T-cell (primary cell): ENCODE data around the gene SH2D2A. TPM values are rescaled to one million over a fixed set of nuclear protein-coding genes. Genes with fewer than 3 reads are reported as not detected.

Experiments used
- ATAC-seq, 4 experiments: fragments of 200-7000 bp in 3 of 4; fragments of 150-1000 bp in 1 of 4; cut with Tn5 transposase; replicated peaks in 1 of 4; 1 replicate in 3 of 4; 2 replicates in 1 of 4; pipeline ENCODE4 v1.10.0; 2021; ENCODE audit warnings: moderate library complexity in 3 of 4, mild to moderate bottlenecking in 2 of 4, moderate number of reproducible peaks in 1 of 4
- CTCF ChIA-PET, 2 donors: fragments of 300-600 bp; sonication (Branson Sonifier 250); formaldehyde crosslinking; loops; one replicate each; lab custom pipeline; 2022; ENCODE audit warnings: antibody characterized with exemption in 2 of 2; lab: Charles Lee
- POLR2A ChIA-PET, 2 donors: fragments of 300-600 bp; sonication (Branson Sonifier 250); formaldehyde crosslinking; loops; one replicate each; lab custom pipeline; 2022; ENCODE audit warnings: antibody characterized with exemption in 2 of 2; lab: Charles Lee
- DNase-seq, 35 experiments: peaks; one replicate each; pipeline versions ENCODE4 v3.0.0 to v3.0.0-alpha.2; 2013 to 2023
- H3K27ac ChIP-seq: one replicate; pipeline ENCODE4 v1.5.1; 2013; ENCODE audit warnings: low read length
- H3K27me3 ChIP-seq, 2 experiments: replicated peaks in 1 of 2; 1 replicate in 1 of 2; 2 replicates in 1 of 2; pipeline versions ENCODE4 v1.6.1 to v1.7.0; 2013; ENCODE audit warnings: low read length in 1 of 2, mixed read lengths in 1 of 2; ENCODE audit not compliant: control insufficient read depth in 2 of 2, insufficient read depth in 2 of 2; ENCODE audit errors: extremely low read depth in 1 of 2
- H3K36me3 ChIP-seq, 2 donors: 1 replicate in 1 of 2; 2 replicates in 1 of 2; pipeline versions ENCODE4 v1.6.1 to v1.7.0; 2013; ENCODE audit warnings: low read length in 1 of 2; ENCODE audit not compliant: control insufficient read depth in 2 of 2, insufficient read depth in 1 of 2; ENCODE audit errors: extremely low read depth in 1 of 2
- H3K4me1 ChIP-seq, 2 experiments: 1 replicate in 1 of 2; 2 replicates in 1 of 2; pipeline versions ENCODE4 v1.6.1 to v1.7.0; 2013; ENCODE audit warnings: low read length in 2 of 2, mixed read lengths in 1 of 2; ENCODE audit not compliant: insufficient read depth in 2 of 2, control insufficient read depth in 1 of 2; ENCODE audit errors: extremely low read depth in 1 of 2
- H3K4me3 ChIP-seq, 2 donors: 1 replicate in 1 of 2; 2 replicates in 1 of 2; pipeline versions ENCODE4 v1.5.1 to v1.7.0; 2013; ENCODE audit warnings: mild to moderate bottlenecking in 2 of 2, low read length in 1 of 2, moderate library complexity in 1 of 2; ENCODE audit not compliant: control insufficient read depth in 1 of 2; ENCODE audit errors: extremely low read depth in 1 of 2
- H3K9me3 ChIP-seq: 2 replicates; pipeline ENCODE4 v1.7.0; 2013
- H3K27ac Mint-ChIP-seq, 2 donors: one replicate each; pipeline ENCODE4 v1.8.0; 2020 to 2021; ENCODE audit warnings: mild to moderate bottlenecking in 2 of 2, mixed read lengths in 2 of 2
- H3K27me3 Mint-ChIP-seq, 2 donors: one replicate each; pipeline ENCODE4 v1.8.0; 2021 to 2022; ENCODE audit warnings: mixed read lengths in 2 of 2
- H3K36me3 Mint-ChIP-seq: one replicate; pipeline ENCODE4 v1.8.0; 2021; ENCODE audit warnings: mixed read lengths
- H3K4me1 Mint-ChIP-seq, 3 donors: one replicate each; pipeline ENCODE4 v1.8.0; 2020 to 2022; ENCODE audit warnings: mixed read lengths in 3 of 3, mild to moderate bottlenecking in 1 of 3
- H3K4me3 Mint-ChIP-seq, 3 donors: one replicate each; pipeline ENCODE4 v1.8.0; 2020 to 2022; ENCODE audit warnings: mild to moderate bottlenecking in 3 of 3, mixed read lengths in 3 of 3, moderate library complexity in 3 of 3
- H3K9me3 Mint-ChIP-seq, 3 donors: one replicate each; pipeline ENCODE4 v1.8.0; 2020 to 2022; ENCODE audit warnings: mixed read lengths in 3 of 3
- WGBS: methylation state at CpG from one replicate; pipeline ENCODE4 v1.1.5; 2013; ENCODE audit warnings: missing lambda C conversion rate; ENCODE audit not compliant: insufficient coverage; 5-methylcytosine and 5-hydroxymethylcytosine counted together
- total RNA-seq, 35 experiments: library from RNA in 6 of 35; stranded (reverse) in 6 of 35; fragments of 120-200 nt in 1 of 35; gene quantifications; one replicate each; pipeline versions ENCODE4 v1.2.1 to v1.2.4 and lab custom pipeline; 2013 to 2026

The SH2D2A gene
- total RNA-seq, 5 donors from 2014 or later (not counting 1 experiment from before 2014, with no cell fraction given): 42.8 to 110 (median 66.8) TPM

DNA sequence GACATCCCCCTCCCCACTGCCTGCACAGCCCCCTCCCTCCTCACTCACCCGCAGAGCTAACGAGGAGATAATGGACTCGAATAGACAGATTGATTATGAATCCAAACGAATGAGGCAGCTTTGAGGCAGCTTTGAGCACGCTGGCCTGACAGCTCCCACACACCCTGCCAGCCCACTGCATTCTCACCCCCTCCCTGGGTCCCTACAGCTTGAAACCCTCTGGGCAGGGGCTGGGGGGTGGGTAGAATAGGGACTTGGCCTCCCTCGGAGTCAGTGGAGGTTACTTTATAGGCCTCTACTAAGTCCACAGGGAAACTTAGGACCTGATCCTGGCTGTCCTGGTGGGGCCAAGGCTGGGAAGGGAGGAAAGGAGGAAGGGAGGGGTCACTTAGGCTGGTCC, 45.9 kb upstream of the SH2D2A start:
- CTCF ChIA-PET: interaction anchor here (0.6 to 3.6 kb wide), 3 partner anchors 52 to 135 kb away, joined by 3 to 29 read pairs (median 3); partner anchors contain the start of genes ISG20L2 (in 1 of the 2) and METTL25B (in 1 of the 2)
- peaks cover 49 to 76% of the 10 kb centered on the region in 2 donors for H3K27me3 Mint-ChIP-seq
- Histone ChIP-seq H3K27ac (no peak overlapping the region), H3K4me1 (peaks cover 9 to 44% of the 10 kb centered on the region in 2 experiments), H3K36me3 (no peaks in the 10 kb centered on the region), H3K27me3 (peaks cover 13 to 93% of the 10 kb centered on the region in 2 experiments), H3K4me3 (no peak overlapping the region), H3K9me3 (no peaks in the 10 kb centered on the region)
- POLR2A ChIA-PET: no interaction called here
- H3K4me1 Mint-ChIP-seq: peaks cover 29 to 44% (median 42%) of the 10 kb centered on the region in 3 donors
- DNase-seq (no peak), ATAC-seq (no peak)
- H3K9me3 Mint-ChIP-seq: no peaks in the 10 kb centered on the region
- H3K36me3 Mint-ChIP-seq: no peaks in the 10 kb centered on the region
- 83% methylated on average over 1 of the region's 6 CpGs for WGBS
- H3K27ac Mint-ChIP-seq: no peak overlapping the region
- H3K4me3 Mint-ChIP-seq: no peak overlapping the region

- H3K27me3 ChIP-seq: peaks cover 13 to 92% of the 10 kb centered on the region in 2 experiments
- peak; percentile 80 to 87 (median 83) for ATAC-seq
- ChIA-PET CTCF (interaction anchor here (0.6 to 5.8 kb wide), 15 partner anchors 12 to 172 kb away, joined by 3 to 57 read pairs (median 10); partner anchors contain the start of genes ISG20L2 (in 1 of the 2) and METTL25B (in 1 of the 2)), POLR2A (interaction anchor here (0.6 to 1.4 kb wide), 2 partner anchors 60 to 66 kb away, joined by 3 to 4 read pairs; no protein-coding TSS in a partner anchor)
- no peaks in the 10 kb centered on the region for H3K36me3 Mint-ChIP-seq
- H3K4me1 Mint-ChIP-seq: peaks cover 21 to 33% (median 32%) of the 10 kb centered on the region in 3 donors
- peak in 32 of 35 experiments; percentile 15 to 69 (median 44) for DNase-seq
- H3K9me3 ChIP-seq: no peaks in the 10 kb centered on the region
- H3K27ac Mint-ChIP-seq: no peak within 1 kb of the TSS
- peaks cover 5 to 31% of the 10 kb centered on the region in 2 experiments for H3K4me1 ChIP-seq
- peak within 1 kb of the TSS; percentile 38 to 71 for H3K4me3 ChIP-seq
- no peaks in the 10 kb centered on the region for H3K9me3 Mint-ChIP-seq
- no peak within 1 kb of the TSS for H3K27ac ChIP-seq
- H3K4me3 Mint-ChIP-seq: peak within 1 kb of the TSS; percentile 69 to 90 (median 75)
- WGBS: 6% methylated on average over 54 of the region's 69 CpGs
- H3K27me3 Mint-ChIP-seq: peaks cover 53 to 76% of the 10 kb centered on the region in 2 donors
- H3K36me3 ChIP-seq: no peaks in the 10 kb centered on the region
These were observed 44.2 kb upstream of the SH2D2A start, which contains the start of gene NTRK1 for GRCh38 chr1:156860628-156861423. Gene NTRK1, plus strand, starts transcription at chr1:156860865. Its CDS starts 70 bp downstream, at chr1:156860935.

GRCh38 chr1:156860113-156860627, 43.5 kb upstream of the SH2D2A start:
- DNase-seq (peak in 31 of 35 experiments; percentile 17 to 73 (median 37)), ATAC-seq (peak; percentile 69 to 74 (median 70))
- Mint-ChIP-seq H3K36me3 (no peaks in the 10 kb centered on the region), H3K4me1 (peaks cover 18 to 32% (median 30%) of the 10 kb centered on the region in 3 donors), H3K27me3 (peaks cover 50 to 70% of the 10 kb centered on the region in 2 donors), H3K27ac (no peak overlapping the region), H3K4me3 (peak overlapping the region; percentile 69 to 90 (median 75)), H3K9me3 (no peaks in the 10 kb centered on the region)
- peaks cover 5 to 30% of the 10 kb centered on the region in 2 experiments for H3K4me1 ChIP-seq
- no peaks in the 10 kb centered on the region for H3K36me3 ChIP-seq
- POLR2A ChIA-PET: interaction anchor here in 1 of 2 donors (1.4 kb wide), 1 partner anchor 59 kb away, joined by 3 read pairs; no protein-coding TSS in a partner anchor
- H3K9me3 ChIP-seq: no peaks in the 10 kb centered on the region
- WGBS: 4% methylated on average over 30 of the region's 35 CpGs
- no peak overlapping the region for H3K27ac ChIP-seq
- CTCF ChIA-PET: interaction anchor here (0.6 to 5.8 kb wide), 19 partner anchors 11 to 170 kb away, joined by 3 to 57 read pairs (median 8); partner anchors contain the start of genes CRABP2 (in 1 of the 2), ISG20L2 (in 1 of the 2) and METTL25B (in 1 of the 2)
- H3K27me3 ChIP-seq: peaks cover 13 to 86% of the 10 kb centered on the region in 2 experiments
- H3K4me3 ChIP-seq: peak overlapping the region; percentile 38 to 71

DNA sequence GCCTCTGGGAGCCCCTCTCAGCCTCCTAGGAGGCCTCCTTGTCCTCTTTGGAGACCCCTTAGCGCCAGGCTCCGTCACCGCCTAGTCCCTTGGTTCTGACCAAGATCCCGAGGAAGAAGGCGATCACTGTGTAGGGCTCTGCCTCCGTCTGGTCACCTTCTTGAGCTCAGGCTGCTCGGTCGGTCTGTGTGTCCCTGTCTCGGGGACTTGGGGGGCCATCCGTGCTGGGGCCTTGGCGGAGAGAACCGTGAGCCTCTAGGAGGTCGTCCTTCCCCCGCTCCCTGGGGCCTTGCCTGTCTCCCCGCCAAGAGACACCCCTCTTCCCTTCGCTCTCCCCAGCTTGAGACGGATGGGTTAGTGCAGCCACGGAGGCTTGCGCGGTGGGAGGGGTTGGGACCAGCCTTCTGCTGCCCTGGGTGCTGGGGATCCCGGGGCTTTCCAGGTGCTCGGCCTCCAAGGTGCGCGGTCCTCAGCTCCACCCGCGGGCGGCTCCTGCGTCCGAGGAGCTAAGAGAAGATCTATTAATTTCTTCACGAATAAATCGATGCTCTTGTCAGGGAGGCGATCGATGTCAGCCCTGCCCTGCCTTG, 43.0 kb upstream of the SH2D2A start:
- H3K36me3 ChIP-seq: no peaks in the 10 kb centered on the region
- H3K4me1 Mint-ChIP-seq: peaks cover 18 to 32% (median 30%) of the 10 kb centered on the region in 3 donors
- POLR2A ChIA-PET: interaction anchor here in 1 of 2 donors (1.4 kb wide), 1 partner anchor 59 kb away, joined by 3 read pairs; no protein-coding TSS in a partner anchor
- peaks cover 5 to 30% of the 10 kb centered on the region in 2 experiments for H3K4me1 ChIP-seq
- H3K27me3 ChIP-seq: peaks cover 13 to 80% of the 10 kb centered on the region in 2 experiments
- DNase-seq: peak in 8 of 35 experiments; percentile 10 to 42 (median 17)
- H3K4me3 Mint-ChIP-seq: peak overlapping the region; percentile 69 to 90 (median 75)
- H3K27me3 Mint-ChIP-seq: peaks cover 50 to 64% of the 10 kb centered on the region in 2 donors
- no peaks in the 10 kb centered on the region for H3K36me3 Mint-ChIP-seq
- peak; percentile 17 to 34 (median 26) for ATAC-seq
- 2% methylated on average over 29 of the region's 33 CpGs for WGBS
- H3K27ac Mint-ChIP-seq: no peak overlapping the region
- no peaks in the 10 kb centered on the region for H3K9me3 ChIP-seq
- H3K27ac ChIP-seq: no peak overlapping the region
- peak overlapping the region; percentile 38 to 71 for H3K4me3 ChIP-seq
- H3K9me3 Mint-ChIP-seq: no peaks in the 10 kb centered on the region
- CTCF ChIA-PET: interaction anchor here (0.6 to 5.8 kb wide), 20 partner anchors 10 to 170 kb away, joined by 3 to 57 read pairs (median 8); partner anchors contain the start of genes CRABP2 (in 1 of the 2), ISG20L2 (in 1 of the 2) and METTL25B (in 1 of the 2)

GRCh38 chr1:156858959-156859522, 42.4 kb upstream of the SH2D2A start, which contains the start of gene INSRR:
Gene INSRR, minus strand, starts transcription at chr1:156859117. Its CDS starts 496 bp downstream, at chr1:156858621.
- ChIA-PET CTCF (interaction anchor here (0.6 to 5.8 kb wide), 14 partner anchors 10 to 169 kb away, joined by 3 to 57 read pairs (median 11); partner anchors contain the start of genes ISG20L2 (in 1 of the 2) and METTL25B (in 1 of the 2)), POLR2A (interaction anchor here in 1 of 2 donors (1.4 kb wide), 1 partner anchor 58 kb away, joined by 3 read pairs; no protein-coding TSS in a partner anchor)
- H3K9me3 Mint-ChIP-seq: no peaks in the 10 kb centered on the region
- H3K4me1 ChIP-seq: peaks cover 5 to 30% of the 10 kb centered on the region in 2 experiments
- H3K36me3 Mint-ChIP-seq: no peaks in the 10 kb centered on the region
- peaks cover 45 to 61% of the 10 kb centered on the region in 2 donors for H3K27me3 Mint-ChIP-seq
- DNase-seq (no peak), ATAC-seq (peak in 1 of 4 experiments; percentile 3)
- peak within 1 kb of the TSS in 1 of 2 donors; percentile 41 for H3K27ac Mint-ChIP-seq
- no peaks in the 10 kb centered on the region for H3K9me3 ChIP-seq
- 23% methylated on average over 28 of the region's 39 CpGs for WGBS
- H3K4me3 Mint-ChIP-seq: peak within 1 kb of the TSS; percentile 69 to 90 (median 75)
- H3K27ac ChIP-seq: no peak within 1 kb of the TSS
- H3K4me3 ChIP-seq: peak within 1 kb of the TSS; percentile 38 to 71
- no peaks in the 10 kb centered on the region for H3K36me3 ChIP-seq
- peaks cover 16 to 32% (median 29%) of the 10 kb centered on the region in 3 donors for H3K4me1 Mint-ChIP-seq
- H3K27me3 ChIP-seq: peaks cover 12 to 80% of the 10 kb centered on the region in 2 experiments
